ENCODE measurements around the gene TTC23L.
A peak's percentile ranks its signal among the peaks of the same experiment; 100 is the strongest.

TTC23L gene

GRCh38 chr5:34833976-34834793 lies 4.8 kb upstream of the TTC23L start:
- DNase-seq (ENCODE audit: low read depth): peak; percentile 85
- no peak overlapping the region for H3K4me3 ChIP-seq (ENCODE audit: low read depth, low read length)
- TF ChIP-seq CTCF (conservative IDR thresholded peaks at IDR 0.05; ENCODE audit: low read depth, low read length): peak; percentile 10

- H3K4me3 ChIP-seq (ENCODE audit: low read depth, low read length): no peak overlapping the region
- DNase-seq (ENCODE audit: low read depth): no peak
- no peak for TF ChIP-seq CTCF (conservative IDR thresholded peaks at IDR 0.05; ENCODE audit: low read depth, low read length)
These were observed 4.2 kb upstream of the TTC23L start for GRCh38 chr5:34834794-34835089.

GRCh38 chr5:34835664-34836063 lies 3.3 kb upstream of the TTC23L start:
- DNase-seq (ENCODE audit: low read depth): no peak
- TF ChIP-seq CTCF (conservative IDR thresholded peaks at IDR 0.05; ENCODE audit: low read depth, low read length): no peak
- no peak overlapping the region for H3K4me3 ChIP-seq (ENCODE audit: low read depth, low read length)

- DNase-seq (ENCODE audit: low read depth): no peak
- H3K4me3 ChIP-seq (ENCODE audit: low read depth, low read length): no peak overlapping the region
- TF ChIP-seq CTCF (conservative IDR thresholded peaks at IDR 0.05; ENCODE audit: low read depth, low read length): no peak
These were observed 2.9 kb downstream of the TTC23L start for GRCh38 chr5:34841816-34842215.

GRCh38 chr5:34842554-34842953 lies 3.6 kb downstream of the TTC23L start:
- TF ChIP-seq CTCF (conservative IDR thresholded peaks at IDR 0.05; ENCODE audit: low read depth, low read length): no peak
- no peak overlapping the region for H3K4me3 ChIP-seq (ENCODE audit: low read depth, low read length)
- DNase-seq (ENCODE audit: low read depth): no peak

- H3K4me3 ChIP-seq (ENCODE audit: low read depth, low read length): no peak overlapping the region
- TF ChIP-seq CTCF (conservative IDR thresholded peaks at IDR 0.05; ENCODE audit: low read depth, low read length): no peak
- peak; percentile 76 for DNase-seq (ENCODE audit: low read depth)
These were observed 4.5 kb downstream of the TTC23L start for GRCh38 chr5:34843497-34843896.

GRCh38 chr5:34844106-34844505 lies 5.1 kb downstream of the TTC23L start:
- no peak for TF ChIP-seq CTCF (conservative IDR thresholded peaks at IDR 0.05; ENCODE audit: low read depth, low read length)
- no peak overlapping the region for H3K4me3 ChIP-seq (ENCODE audit: low read depth, low read length)
- no peak for DNase-seq (ENCODE audit: low read depth)

Measured in choroid plexus epithelial cell (primary cell).